K562 (cell line): ENCODE data around the gene EPHA1. TPM values are rescaled to one million over a fixed set of nuclear protein-coding genes. Genes with fewer than 3 reads are reported as not detected.

Experiments used
- CBX5 ChIP-seq: IDR thresholded peaks from 2 replicates; pipeline ENCODE4 v1.6.1; 2014; ENCODE audit warnings: low read depth, borderline replicate concordance
- HDAC1 ChIP-seq, 2 experiments: fragments of 450-650 bp; IDR thresholded peaks; 2 replicates each; pipeline ENCODE4 v1.6.1; 2016 to 2017; ENCODE audit warnings: inconsistent platforms in 1 of 2, mild to moderate bottlenecking in 1 of 2, moderate library complexity in 1 of 2
- HNRNPK ChIP-seq: fragments of 200-400 bp; formaldehyde crosslinking; IDR thresholded peaks from one replicate; pipeline ENCODE4 v1.6.1; 2018; ENCODE audit warnings: mild to moderate bottlenecking, low read depth, low read length; ENCODE audit not compliant: poor library complexity, severe bottlenecking
- MCM2 ChIP-seq: fragments of 450-650 bp; IDR thresholded peaks from 2 replicates; pipeline ENCODE4 v1.6.1; 2017; ENCODE audit warnings: low read depth, mild to moderate bottlenecking
- MCM7 ChIP-seq, 2 experiments: fragments of 450-650 bp; IDR thresholded peaks; 2 replicates each; pipeline ENCODE4 v1.6.1; 2016 to 2018
- MECOM ChIP-seq: fragments of 250-450 bp; sonication (Bioruptor Pico); IDR thresholded peaks from 2 replicates; pipeline ENCODE4 v1.8.0; 2022; ENCODE audit warnings: inconsistent platforms
- MLX ChIP-seq, 2 experiments: fragments of 450-650 bp in 1 of 2; sonication (generic) in 1 of 2; formaldehyde crosslinking; conservative IDR thresholded peaks; 2 replicates each; pipeline versions ENCODE4 v1.4.0 to v1.8.1; 2020 to 2022; ENCODE audit warnings: mild to moderate bottlenecking in 1 of 2, missing genetic modification reagents in 1 of 2
- MTA3 ChIP-seq: fragments of 450-650 bp; formaldehyde crosslinking; IDR thresholded peaks from 2 replicates; pipeline ENCODE4 v1.6.1; 2017; ENCODE audit warnings: mild to moderate bottlenecking, borderline replicate concordance
- NR3C1 ChIP-seq: sonication (generic); formaldehyde crosslinking; IDR thresholded peaks from 2 replicates; pipeline ENCODE4 v1.8.1; 2022; ENCODE audit warnings: missing genetic modification reagents
- PML ChIP-seq: IDR thresholded peaks from 2 replicates; pipeline ENCODE4 v1.6.1; 2012; ENCODE audit warnings: low read length, inconsistent platforms
- PURB ChIP-seq: sonication (generic); formaldehyde crosslinking; IDR thresholded peaks from 2 replicates; pipeline ENCODE4 v1.9.0; 2021; ENCODE audit warnings: low read depth, mild to moderate bottlenecking, missing genetic modification reagents
- SAP30 ChIP-seq: fragments of 200-600 bp; sonication (generic); IDR thresholded peaks from 2 replicates; pipeline ENCODE4 v1.6.1; 2012; ENCODE audit warnings: borderline replicate concordance, low read depth, mild to moderate bottlenecking, moderate library complexity, low read length, control low read depth, inconsistent platforms; ENCODE audit not compliant: insufficient read depth, poor library complexity, severe bottlenecking
- SMARCA5 ChIP-seq: fragments of 450-650 bp; IDR thresholded peaks from 2 replicates; pipeline ENCODE4 v1.6.1; 2016
- SMC3 ChIP-seq: conservative IDR thresholded peaks from 2 replicates; pipeline ENCODE4 v1.6.1; 2011; ENCODE audit warnings: low read depth, low read length, improper control_type of control experiment; ENCODE audit not compliant: insufficient read depth
- STAT6 ChIP-seq: sonication (generic); formaldehyde crosslinking; IDR thresholded peaks from 2 replicates; pipeline ENCODE4 v1.8.1; 2023; ENCODE audit warnings: mild to moderate bottlenecking, missing genetic modification reagents
- TAF1 ChIP-seq: IDR thresholded peaks from 2 replicates; pipeline ENCODE4 v1.6.1; 2011; ENCODE audit warnings: mild to moderate bottlenecking, low read length, moderate library complexity; ENCODE audit not compliant: insufficient read depth, control insufficient read depth, severe bottlenecking; ENCODE audit errors: extremely low read depth
- TAF7 ChIP-seq: fragments of 450-650 bp; IDR thresholded peaks from 2 replicates; pipeline ENCODE4 v1.6.1; 2016; ENCODE audit warnings: missing genetic modification characterization, missing compliant biosample characterization
- TRIM24 ChIP-seq, 2 experiments: fragments of 450-650 bp; IDR thresholded peaks; 2 replicates each; pipeline ENCODE4 v1.6.1; 2016
- ZNF146 ChIP-seq: IDR thresholded peaks from one replicate; pipeline ENCODE4 v1.6.1; 2018; ENCODE audit warnings: missing compliant biosample characterization; ENCODE audit not compliant: unreplicated experiment
- polyA plus RNA-seq, 8 experiments: library from polyadenylated mRNA; depleted of rRNA in 4 of 8; stranded (reverse) in 5 of 8; unstranded in 3 of 8; fragments of >200 nt; fragmentation: Nextera tagmentation in 2 of 8; fragmentation: Illumina TruSeq in 1 of 8; extraction: Ambion mirVana in 2 of 8; extraction: Trizol in 1 of 8; gene quantifications; 2 replicates each; pipeline versions ENCODE4 v1.2.1 to v1.2.3, GENCODE V29; 2011 to 2014; ENCODE audit warnings: inconsistent platforms in 1 of 8, missing spikeins in 1 of 8
- total RNA-seq, 7 experiments: library from RNA; depleted of rRNA in 6 of 7; stranded (reverse); fragments of >200 nt in 6 of 7; fragmentation: Illumina TruSeq in 2 of 7; extraction: Trizol in 2 of 7; gene quantifications; 2 replicates each; pipeline versions ENCODE4 v1.2.1 to v1.2.3, GENCODE V29; 2011 to 2021; ENCODE audit warnings: low replicate concordance in 1 of 7
- TF ChIP-seq, protein P1 (sequence below): fragments of 250-450 bp; sonication (Bioruptor Pico); IDR thresholded peaks from 2 replicates; pipeline ENCODE4 v1.5.1; 2021; ENCODE audit warnings: mild to moderate bottlenecking
- TF ChIP-seq, protein P2 (sequence below): sonication (generic); formaldehyde crosslinking; IDR thresholded peaks from 2 replicates; pipeline ENCODE4 v1.8.1; 2023; ENCODE audit warnings: mild to moderate bottlenecking, missing genetic modification reagents

EPHA1 gene
- total and polyA plus RNA-seq, 9 of the 15 experiments (the other 6 are each of a cell fraction or from before 2014, with no cell fraction given), result 0.22 to 0.57 (median 0.32) TPM; not detected in 6

DNA sequence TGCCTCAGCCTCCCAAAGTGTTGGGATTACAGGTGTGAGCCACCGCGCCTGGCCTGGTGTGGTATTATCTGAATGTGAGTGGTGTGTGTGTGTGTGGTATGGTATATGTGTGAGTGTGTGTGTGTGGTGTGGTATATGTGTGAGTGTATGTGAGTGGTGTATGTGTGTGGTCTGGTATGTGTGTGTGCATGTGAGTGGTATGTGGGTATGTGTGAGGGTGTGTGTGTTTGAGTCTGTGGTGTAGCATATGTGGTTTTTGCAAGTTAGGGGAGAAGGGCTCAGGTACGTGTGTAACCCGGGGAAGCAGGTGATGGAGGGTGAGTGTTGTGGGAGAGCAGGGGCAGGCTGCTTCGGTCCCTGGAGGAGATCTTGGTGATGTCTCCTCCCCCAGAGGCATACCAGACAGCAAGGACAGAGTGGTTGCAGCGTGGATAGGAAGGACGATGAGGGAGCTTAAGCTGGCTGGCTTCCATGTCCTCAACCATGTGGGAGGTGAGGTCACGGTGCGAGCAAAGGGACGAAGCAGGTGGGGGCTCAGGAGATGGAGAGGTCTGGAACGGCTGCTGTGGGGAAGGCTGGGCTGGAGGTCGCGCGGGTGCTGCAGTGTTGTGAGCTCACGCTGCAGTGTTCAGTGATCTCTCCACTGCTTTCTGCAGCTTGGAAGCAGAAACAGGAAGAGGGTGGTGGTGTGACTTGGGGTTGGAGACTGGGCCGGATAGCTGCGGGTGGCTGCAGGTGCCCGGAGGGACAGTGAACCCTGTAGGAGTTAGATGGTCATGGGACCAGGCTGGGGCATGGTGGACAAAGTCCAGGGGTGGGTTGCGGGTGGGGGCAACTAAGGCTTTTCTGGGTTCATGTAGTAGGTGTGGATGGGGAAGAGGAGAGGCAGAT lies 22.5 kb downstream of the EPHA1 start (continued):
- TF ChIP-seq MLX (CRISPR knock-in tag; conservative IDR thresholded peaks at IDR 0.05) (no peak), TAF7 (tag) (no peak), MCM2 (no peak), SAP30 (no peak), MCM7 (IDR thresholded peaks at IDR 0.05) (0 out of 4 replicates have a peak, but pooled peaks of 1 of the 2 experiments have one; percentile 24), CBX5 (no peak), PURB (CRISPR knock-in tag) (no peak), NR3C1 (CRISPR knock-in tag) (no peak), TAF1 (no peak), STAT6 (CRISPR knock-in tag) (no peak), PML (peak; percentile 31; the same call in 1 of the 2 replicates), MECOM (CRISPR knock-in tag) (no peak), TRIM24 (IDR thresholded peaks at IDR 0.05) (peak in 1 of 2 experiments; percentile 36; a peak in 1 of 4 replicates), HDAC1 (IDR thresholded peaks at IDR 0.05) (peak in 1 of 2 experiments; percentile 48; a peak in 3 of 4 replicates), ZNF146 (CRISPR knock-in tag) (no peak), HNRNPK (no peak), SMC3 (no peak), MTA3 (no peak), SMARCA5 (peak; percentile 76; the same call in 1 of the 2 replicates)
- TF ChIP-seq, protein P1, sequence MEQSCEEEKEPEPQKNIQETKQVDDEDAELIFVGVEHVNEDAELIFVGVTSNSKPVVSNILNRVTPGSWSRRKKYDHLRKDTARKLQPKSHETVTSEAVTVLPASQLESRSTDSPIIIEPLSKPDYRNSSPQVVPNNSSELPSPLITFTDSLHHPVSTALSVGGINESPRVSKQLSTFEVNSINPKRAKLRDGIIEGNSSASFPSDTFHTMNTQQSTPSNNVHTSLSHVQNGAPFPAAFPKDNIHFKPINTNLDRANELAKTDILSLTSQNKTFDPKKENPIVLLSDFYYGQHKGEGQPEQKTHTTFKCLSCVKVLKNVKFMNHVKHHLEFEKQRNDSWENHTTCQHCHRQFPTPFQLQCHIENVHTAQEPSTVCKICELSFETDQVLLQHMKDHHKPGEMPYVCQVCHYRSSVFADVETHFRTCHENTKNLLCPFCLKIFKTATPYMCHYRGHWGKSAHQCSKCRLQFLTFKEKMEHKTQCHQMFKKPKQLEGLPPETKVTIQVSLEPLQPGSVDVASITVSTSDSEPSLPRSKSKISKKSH (CRISPR knock-in tag), result no peak
- TF ChIP-seq, protein P2, sequence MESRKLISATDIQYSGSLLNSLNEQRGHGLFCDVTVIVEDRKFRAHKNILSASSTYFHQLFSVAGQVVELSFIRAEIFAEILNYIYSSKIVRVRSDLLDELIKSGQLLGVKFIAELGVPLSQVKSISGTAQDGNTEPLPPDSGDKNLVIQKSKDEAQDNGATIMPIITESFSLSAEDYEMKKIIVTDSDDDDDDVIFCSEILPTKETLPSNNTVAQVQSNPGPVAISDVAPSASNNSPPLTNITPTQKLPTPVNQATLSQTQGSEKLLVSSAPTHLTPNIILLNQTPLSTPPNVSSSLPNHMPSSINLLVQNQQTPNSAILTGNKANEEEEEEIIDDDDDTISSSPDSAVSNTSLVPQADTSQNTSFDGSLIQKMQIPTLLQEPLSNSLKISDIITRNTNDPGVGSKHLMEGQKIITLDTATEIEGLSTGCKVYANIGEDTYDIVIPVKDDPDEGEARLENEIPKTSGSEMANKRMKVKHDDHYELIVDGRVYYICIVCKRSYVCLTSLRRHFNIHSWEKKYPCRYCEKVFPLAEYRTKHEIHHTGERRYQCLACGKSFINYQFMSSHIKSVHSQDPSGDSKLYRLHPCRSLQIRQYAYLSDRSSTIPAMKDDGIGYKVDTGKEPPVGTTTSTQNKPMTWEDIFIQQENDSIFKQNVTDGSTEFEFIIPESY (CRISPR knock-in tag), result no peak
